Measurements from ENCODE around the gene KANSL3.

KANSL3 gene

GRCh38 chr2:96553176-96553956 lies 84.7 kb downstream of the KANSL3 start:
- H3K36me3 ChIP-seq (ENCODE audit: low read depth), result no peaks in the 10 kb centered on the region
- no peaks in the 10 kb centered on the region for H3K27me3 ChIP-seq (ENCODE audit: insufficient read depth, poor library complexity, severe bottlenecking)
- ATAC-seq (ENCODE audit: low read depth), result no peak

GRCh38 chr2:96552315-96553175 lies 85.6 kb downstream of the KANSL3 start:
- ATAC-seq (ENCODE audit: low read depth), result no peak
- Histone ChIP-seq H3K27me3 (ENCODE audit: insufficient read depth, poor library complexity, severe bottlenecking) (no peaks in the 10 kb centered on the region), H3K36me3 (ENCODE audit: low read depth) (no peaks in the 10 kb centered on the region), H3K4me1 (ENCODE audit: insufficient read depth, poor library complexity, severe bottlenecking) (peaks cover 5% of the 10 kb centered on the region), H3K9me3 (ENCODE audit: severe bottlenecking) (no peaks in the 10 kb centered on the region), H3K4me3 (ENCODE audit: severe bottlenecking) (no peak overlapping the region), H3K27ac (ENCODE audit: poor library complexity, severe bottlenecking) (no peak overlapping the region)
- no peak for DNase-seq (ENCODE audit: low spot score)
- no peak for TF ChIP-seq CTCF (IDR thresholded peaks at IDR 0.05; ENCODE audit: poor library complexity, severe bottlenecking)

More at GRCh38 chr2:96553176-96553956, 84.7 kb downstream of the KANSL3 start:
- no peak for DNase-seq (ENCODE audit: low spot score)
- no peaks in the 10 kb centered on the region for H3K9me3 ChIP-seq (ENCODE audit: severe bottlenecking)
- no peak for TF ChIP-seq CTCF (IDR thresholded peaks at IDR 0.05; ENCODE audit: poor library complexity, severe bottlenecking)
- H3K4me3 ChIP-seq (ENCODE audit: severe bottlenecking), result no peak overlapping the region
- peaks cover 5% of the 10 kb centered on the region for H3K4me1 ChIP-seq (ENCODE audit: insufficient read depth, poor library complexity, severe bottlenecking)
- no peak overlapping the region for H3K27ac ChIP-seq (ENCODE audit: poor library complexity, severe bottlenecking)

GRCh38 chr2:96551605-96552314 lies 86.4 kb downstream of the KANSL3 start:
- peaks cover 4% of the 10 kb centered on the region for H3K4me1 ChIP-seq (ENCODE audit: insufficient read depth, poor library complexity, severe bottlenecking)
- H3K27me3 ChIP-seq (ENCODE audit: insufficient read depth, poor library complexity, severe bottlenecking), result no peaks in the 10 kb centered on the region
- no peaks in the 10 kb centered on the region for H3K9me3 ChIP-seq (ENCODE audit: severe bottlenecking)
- DNase-seq (ENCODE audit: low spot score) (no peak), ATAC-seq (ENCODE audit: low read depth) (no peak)
- no peak for TF ChIP-seq CTCF (IDR thresholded peaks at IDR 0.05; ENCODE audit: poor library complexity, severe bottlenecking)
- H3K27ac ChIP-seq (ENCODE audit: poor library complexity, severe bottlenecking), result no peak overlapping the region
- H3K36me3 ChIP-seq (ENCODE audit: low read depth), result no peaks in the 10 kb centered on the region
- H3K4me3 ChIP-seq (ENCODE audit: severe bottlenecking), result no peak overlapping the region

- TF ChIP-seq CTCF (IDR thresholded peaks at IDR 0.05; ENCODE audit: poor library complexity, severe bottlenecking), result no peak
- H3K27ac ChIP-seq (ENCODE audit: poor library complexity, severe bottlenecking), result no peak overlapping the region
- H3K9me3 ChIP-seq (ENCODE audit: severe bottlenecking), result no peaks in the 10 kb centered on the region
- ATAC-seq (ENCODE audit: low read depth) (no peak), DNase-seq (ENCODE audit: low spot score) (no peak)
- no peaks in the 10 kb centered on the region for H3K27me3 ChIP-seq (ENCODE audit: insufficient read depth, poor library complexity, severe bottlenecking)
- H3K4me3 ChIP-seq (ENCODE audit: severe bottlenecking), result no peak overlapping the region
- no peaks in the 10 kb centered on the region for H3K4me1 ChIP-seq (ENCODE audit: insufficient read depth, poor library complexity, severe bottlenecking)
- H3K36me3 ChIP-seq (ENCODE audit: low read depth), result no peaks in the 10 kb centered on the region
Observed at GRCh38 chr2:96550787-96551604, 87.1 kb downstream of the KANSL3 start.
